Right ventricle myocardium inferior (tissue), 1 donor: ENCODE results near the gene HNRNPC. TPM values are rescaled to one million over a fixed set of nuclear protein-coding genes. Genes with fewer than 3 reads are reported as not detected.
"Not testable (repeated sequence)": the region's sequence is repeated elsewhere in the genome, so short reads cannot be mapped to it uniquely, and the experiment has no call there.

Experiments
- ATAC-seq: fragments of 200-7000 bp; cut with Tn5 transposase; one replicate; pipeline ENCODE4 v1.9.1; 2020; ENCODE audit warnings: mild to moderate bottlenecking, moderate library complexity
- DNase-seq: peaks from one replicate; pipeline ENCODE4 v3.0.0; 2021; ENCODE audit errors: missing footprints
- intact Hi-C: fragments of 100-400 bp; cut with DNase I; formaldehyde crosslinking; loops from one replicate; pipeline ENCODE4 v1.11.0; 2022
- long read RNA-seq: library from polyadenylated mRNA; unstranded; transcript quantifications from one replicate; pipeline ENCODE4 v2.0.0, GENCODE V29; 2021
- total RNA-seq: library from RNA; stranded (reverse); fragmentation: NEBNext Ultra II Directional; extraction: Animal tissue kit (Norgen Biotek cat#: 25700); gene quantifications from one replicate; pipeline ENCODE4 v1.2.1, GENCODE V29; 2021
- donor health status: DM: no; HTN: yes; CAD: no; lungs with severe emphysema.

The HNRNPC gene
- total RNA-seq = 266 TPM
- long read RNA-seq, transcript HNRNPC-205 (9 exons, 1,375 nt) = major isoform, 42 of 79 reads
- long read RNA-seq, transcript HNRNPC-211 (9 exons, 1,784 nt) = minor isoform, 11 of 79 reads
- long read RNA-seq, partial matches to known transcripts = 6 of 79 reads
- long read RNA-seq, other reads (novel, unspliced or antisense) = 14 of 79 reads

DNA sequence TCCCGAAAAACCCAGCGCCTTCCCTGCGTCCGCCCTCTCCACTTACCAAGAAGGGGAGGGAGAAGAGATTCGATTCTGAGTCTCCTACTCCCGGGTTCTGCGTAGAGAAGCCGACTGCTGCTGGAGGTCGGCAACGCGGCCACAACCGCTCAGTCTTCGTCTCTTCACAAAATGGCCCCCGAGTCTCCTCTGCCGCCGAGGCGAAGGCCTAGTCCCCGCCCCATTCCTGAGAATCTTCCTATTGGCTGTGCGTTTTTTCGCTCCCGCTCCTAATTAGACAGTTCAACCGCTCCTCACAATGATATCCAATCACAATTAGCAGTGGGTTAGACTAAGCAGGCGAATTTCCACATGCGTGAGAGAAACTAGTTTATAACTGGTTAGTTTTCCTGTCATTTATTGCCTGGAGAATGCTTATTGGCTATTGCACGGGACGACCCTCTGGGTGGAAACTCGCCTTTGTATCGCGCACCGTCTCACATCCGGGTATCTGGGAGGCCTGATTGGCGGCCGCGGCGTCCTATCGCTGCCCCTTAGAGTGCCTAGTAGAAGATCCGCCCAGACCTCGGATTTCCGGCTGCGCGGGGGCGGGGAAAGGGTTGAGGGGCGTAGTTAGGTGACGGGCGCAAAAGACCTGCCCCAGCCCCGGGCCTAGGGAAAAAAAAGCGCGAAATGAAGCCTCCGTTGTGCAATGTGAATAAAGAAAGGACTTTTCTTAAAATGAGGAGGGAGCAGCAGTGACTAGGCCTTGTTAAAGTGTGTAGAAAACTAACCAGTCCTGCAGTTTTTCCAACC is at the start of gene HNRNPC:
TSS of gene HNRNPC (minus strand) at position 191 of the 795 bp plus-strand sequence. CDS start 35,249 bp downstream, outside the sequence.
- intact Hi-C loops = loop anchor here (5.0 to 10.0 kb wide), 2 partner anchors 37 to 115 kb away; partner anchors contain the start of gene SUPT16H
- ATAC-seq (peak; percentile 99), DNase-seq (peak; percentile 100)

DNA sequence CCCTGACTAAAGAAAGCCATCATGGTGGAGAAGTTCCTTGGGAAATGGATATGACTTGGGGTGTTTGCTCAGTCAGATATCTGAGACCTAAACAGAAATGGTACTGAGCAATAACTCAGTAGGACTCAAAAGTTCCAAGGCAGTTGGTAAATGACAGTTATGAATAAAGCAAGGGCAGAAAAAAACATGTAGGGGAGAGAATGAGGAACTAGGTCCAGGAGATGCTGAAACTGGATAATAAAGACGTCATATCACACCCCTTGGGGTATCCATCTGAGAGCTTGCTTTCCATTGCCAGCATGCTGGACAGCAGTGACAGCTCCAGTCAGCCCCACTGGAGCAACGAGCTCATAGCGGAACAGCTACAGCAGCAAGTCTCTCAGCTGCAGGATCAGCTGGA is 48.2 kb upstream of the HNRNPC start:
- intact Hi-C loops = no loop called here
- DNase-seq (no peak), ATAC-seq (no peak)

DNA sequence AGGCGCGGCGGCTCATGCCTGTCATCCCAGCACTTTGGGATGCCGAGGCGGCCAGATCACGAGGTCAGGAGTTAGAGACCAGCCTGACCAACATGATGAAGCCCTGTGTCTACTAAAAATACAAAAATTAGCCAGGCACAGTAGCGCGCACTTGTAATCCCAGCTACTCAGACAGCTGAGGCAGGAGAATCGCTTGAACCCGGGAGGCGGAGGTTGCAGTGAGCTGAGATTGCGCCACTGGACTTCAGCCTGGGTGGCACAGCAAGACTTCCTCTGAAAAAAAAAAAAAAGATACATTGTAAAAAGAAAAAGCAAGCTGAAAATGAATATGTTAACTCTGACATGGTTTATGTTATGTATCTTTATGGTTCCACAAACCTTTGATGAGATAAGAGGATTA is 44.3 kb upstream of the HNRNPC start:
- ATAC-seq = no peak
- intact Hi-C loops = no loop called here
- DNase-seq = no peak

DNA sequence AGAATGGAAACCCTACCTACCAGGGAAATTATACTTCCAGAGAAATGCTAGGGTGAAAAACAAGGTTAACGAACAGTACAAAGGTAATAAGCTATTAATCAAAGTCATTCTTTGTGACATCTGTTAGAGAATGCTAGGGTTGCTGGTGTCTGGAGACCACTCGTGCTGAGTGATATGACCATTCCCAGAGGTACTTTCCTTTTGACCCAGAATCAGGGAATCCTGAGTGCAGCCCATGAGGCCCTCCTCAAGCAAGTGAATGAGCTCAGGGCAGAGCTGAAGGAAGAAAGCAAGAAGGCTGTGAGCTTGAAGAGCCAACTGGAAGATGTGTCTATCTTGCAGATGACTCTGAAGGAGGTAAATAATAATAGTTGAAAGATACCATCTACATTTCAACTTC is 42.4 kb upstream of the HNRNPC start:
- DNase-seq (no peak), ATAC-seq (no peak)
- intact Hi-C loops = no loop called here

DNA sequence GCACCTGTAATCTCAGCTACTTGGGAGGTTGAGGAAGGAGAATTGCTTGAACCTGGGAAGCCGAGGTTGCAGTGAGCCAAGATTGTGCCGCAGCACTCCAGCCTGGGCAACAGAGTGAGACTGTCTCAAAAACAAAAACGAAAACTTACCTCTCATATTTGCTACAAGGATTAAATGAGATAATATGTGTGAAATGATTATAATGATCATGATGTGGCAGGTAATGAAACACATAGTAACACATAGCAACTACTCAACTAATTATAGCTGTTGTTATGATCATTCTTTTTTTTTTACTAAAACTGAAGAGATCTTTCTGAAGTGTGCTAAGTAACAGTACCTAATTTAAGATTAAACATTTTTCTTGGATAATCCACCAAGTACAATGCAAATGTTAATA is 40.7 kb upstream of the HNRNPC start:
- ATAC-seq (no peak), DNase-seq (no peak)
- intact Hi-C loops = no loop called here

DNA sequence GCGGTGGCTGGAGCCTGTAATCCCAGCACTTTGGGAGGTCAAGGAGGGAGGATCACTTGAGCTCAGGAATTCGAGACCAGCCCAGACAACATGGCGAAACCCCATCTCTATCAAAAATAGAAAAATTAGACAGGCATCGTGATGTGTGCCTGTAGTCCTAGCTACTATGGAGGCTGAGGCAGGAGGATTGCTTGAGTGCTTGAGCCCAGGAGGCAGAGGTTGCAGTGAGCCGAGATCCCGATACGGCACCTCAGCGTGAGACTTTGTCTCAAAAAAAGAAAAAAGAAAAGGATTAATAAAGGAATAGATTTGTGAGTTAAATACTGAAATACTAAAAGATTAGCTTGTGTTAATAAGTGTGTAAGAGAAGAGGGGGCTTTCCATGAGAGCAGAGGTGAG is 40.0 kb upstream of the HNRNPC start:
- intact Hi-C loops = no loop called here
- no peak for ATAC-seq

DNA sequence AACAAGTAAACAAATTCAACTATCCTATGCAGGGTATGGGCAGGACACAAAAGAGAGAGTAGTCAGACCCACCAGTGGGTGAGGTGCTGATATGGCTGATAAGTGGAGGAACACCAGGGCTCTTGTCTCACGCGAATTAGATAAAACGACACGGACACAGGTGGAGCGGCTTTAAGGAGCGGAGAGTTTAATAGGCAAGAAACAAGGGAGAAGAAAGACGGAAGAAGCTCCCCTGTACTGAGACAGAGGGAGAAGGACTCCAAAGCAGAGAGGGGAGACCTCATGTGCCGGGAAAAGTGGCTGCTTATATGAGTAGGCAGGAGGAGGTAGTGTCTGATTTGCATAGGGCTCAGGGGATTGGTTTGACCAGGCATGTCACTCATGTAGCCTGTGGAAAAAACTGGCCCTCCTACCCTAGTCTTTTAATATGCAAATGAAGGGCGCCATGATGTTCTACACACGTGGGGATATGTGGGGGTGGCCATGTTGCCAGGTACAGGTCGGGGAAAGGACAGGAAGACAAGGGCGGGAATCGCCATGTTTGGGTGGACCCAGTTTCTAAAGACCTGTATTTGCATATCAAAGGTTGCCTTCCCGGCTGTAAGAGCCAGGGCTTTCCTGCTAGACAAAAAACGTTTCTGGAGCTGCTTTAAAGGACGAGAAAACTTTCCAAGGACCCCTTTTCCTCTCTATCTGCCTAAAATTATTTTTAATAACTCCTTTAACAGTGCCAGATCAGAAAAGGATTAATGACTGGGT is 39.4 kb upstream of the HNRNPC start:
- intact Hi-C loops = no loop called here
- ATAC-seq (peak; percentile 90), DNase-seq (no peak)

More for the DNA sequence above, 40.0 kb upstream of the HNRNPC start:
- no peak for DNase-seq

DNA sequence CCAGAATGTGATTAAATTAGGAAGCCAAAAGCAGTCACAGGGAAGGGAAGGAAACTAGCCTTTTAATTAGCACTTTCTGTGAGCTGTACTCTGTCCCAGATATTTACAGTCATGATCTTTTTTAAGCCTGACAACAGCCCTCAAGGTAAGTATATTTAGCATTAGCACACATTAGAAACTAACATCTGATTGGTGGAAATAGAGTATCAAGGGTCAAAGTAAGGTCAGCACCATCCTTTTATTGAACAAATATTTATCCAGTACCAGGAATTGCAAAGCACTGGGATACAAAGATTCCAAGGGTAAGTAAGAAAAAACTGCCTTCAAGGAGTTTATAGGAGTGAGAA is 38.9 kb upstream of the HNRNPC start:
- ATAC-seq = peak; percentile 69
- DNase-seq = no peak
- intact Hi-C loops = no loop called here

DNA sequence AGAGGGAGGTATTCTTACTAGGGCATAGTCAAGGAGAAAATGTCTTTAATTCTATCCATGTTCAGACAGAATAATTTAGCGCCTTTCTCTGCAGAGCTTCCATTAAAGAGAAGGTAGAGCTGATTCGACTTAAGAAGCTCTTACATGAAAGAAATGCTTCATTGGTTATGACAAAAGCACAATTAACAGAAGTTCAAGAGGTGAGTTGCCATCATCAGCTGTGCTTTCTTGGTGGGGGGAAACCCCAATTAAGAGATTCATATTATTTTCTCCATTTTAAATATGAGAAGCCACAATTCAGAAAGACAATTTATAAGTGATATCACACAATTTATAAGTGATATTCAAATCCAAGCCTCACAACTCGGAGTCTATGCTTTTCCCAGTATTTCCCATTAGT is 38.4 kb upstream of the HNRNPC start:
- ATAC-seq (no peak), DNase-seq (no peak)
- intact Hi-C loops = no loop called here

DNA sequence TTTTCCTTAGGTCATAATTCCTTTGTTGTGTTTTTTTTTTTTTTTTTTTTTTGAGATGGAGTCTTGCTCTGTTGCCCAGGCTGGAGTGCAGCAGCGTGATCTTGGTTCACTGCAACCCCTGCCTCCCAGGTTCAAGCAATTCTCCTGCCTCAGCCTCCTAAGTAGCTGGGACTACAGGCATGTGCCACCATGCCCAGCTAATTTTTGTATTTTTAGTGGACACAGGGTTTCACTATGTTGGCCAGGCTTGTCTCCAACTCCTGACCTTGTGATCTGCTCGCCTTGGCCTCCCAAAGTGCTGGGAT is 33.5 kb upstream of the HNRNPC start:
- DNase-seq, intact Hi-C loops: not testable (repeated sequence)

DNA sequence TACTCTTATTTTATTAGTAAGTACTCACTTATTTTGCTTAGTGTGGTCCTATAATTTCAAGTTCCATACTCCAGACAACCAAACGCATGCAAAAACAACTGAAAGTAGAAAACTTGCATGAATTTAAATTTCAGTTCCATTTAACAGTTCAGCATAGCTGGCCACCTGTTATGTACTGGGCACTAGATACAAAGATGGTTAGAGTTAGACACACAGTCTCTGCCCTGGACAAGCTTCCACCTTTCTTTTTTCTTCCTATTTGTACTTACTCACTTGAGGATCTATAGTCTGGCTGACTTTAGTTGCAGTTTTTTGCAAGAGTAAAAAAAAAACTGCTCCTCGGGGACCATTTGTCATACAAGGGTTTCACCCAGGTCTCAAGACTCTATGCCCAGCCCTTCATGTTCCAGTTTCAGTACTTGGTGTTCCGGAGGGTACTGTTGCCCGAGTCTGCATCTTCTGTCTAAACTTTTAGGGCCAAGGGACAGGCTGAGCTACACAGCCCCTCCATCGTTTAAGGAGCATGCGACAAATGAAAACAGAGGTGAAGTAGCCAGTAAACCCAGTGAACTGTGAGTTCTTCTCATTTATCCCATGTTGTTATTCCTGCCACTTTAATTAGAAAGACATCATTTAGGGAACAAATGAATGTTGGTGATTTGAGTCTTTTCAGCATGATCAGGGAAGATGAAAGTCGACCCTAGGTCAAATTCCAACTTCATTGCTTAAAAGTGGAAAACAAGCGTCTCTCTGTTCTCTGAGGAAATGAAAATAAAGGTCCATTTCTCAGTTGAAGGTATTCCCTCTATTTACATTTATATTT is 33.0 kb upstream of the HNRNPC start:
- intact Hi-C loops = no loop called here
- ATAC-seq (no peak), DNase-seq (no peak)

More for the DNA sequence above, 33.5 kb upstream of the HNRNPC start:
- ATAC-seq = not testable (repeated sequence)

DNA sequence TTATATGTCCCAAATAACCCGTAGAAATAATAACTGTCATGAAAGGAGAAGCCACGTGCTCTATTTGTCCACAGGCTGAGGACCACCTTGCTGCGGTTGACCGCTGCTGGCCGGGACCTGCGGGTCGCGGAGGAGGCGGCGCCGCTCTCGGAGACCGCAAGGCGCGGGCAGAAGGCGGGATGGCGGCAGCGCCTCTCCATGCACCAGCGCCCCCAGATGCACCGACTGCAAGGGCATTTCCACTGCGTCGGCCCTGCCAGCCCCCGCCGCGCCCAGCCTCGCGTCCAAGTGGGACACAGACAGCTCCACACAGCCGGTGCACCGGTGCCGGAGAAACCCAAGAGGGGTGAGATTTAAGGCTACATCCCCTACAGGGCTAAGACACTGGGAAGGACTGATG is 31.6 kb upstream of the HNRNPC start:
- DNase-seq (no peak), ATAC-seq (peak; percentile 59)
- intact Hi-C loops = no loop called here

DNA sequence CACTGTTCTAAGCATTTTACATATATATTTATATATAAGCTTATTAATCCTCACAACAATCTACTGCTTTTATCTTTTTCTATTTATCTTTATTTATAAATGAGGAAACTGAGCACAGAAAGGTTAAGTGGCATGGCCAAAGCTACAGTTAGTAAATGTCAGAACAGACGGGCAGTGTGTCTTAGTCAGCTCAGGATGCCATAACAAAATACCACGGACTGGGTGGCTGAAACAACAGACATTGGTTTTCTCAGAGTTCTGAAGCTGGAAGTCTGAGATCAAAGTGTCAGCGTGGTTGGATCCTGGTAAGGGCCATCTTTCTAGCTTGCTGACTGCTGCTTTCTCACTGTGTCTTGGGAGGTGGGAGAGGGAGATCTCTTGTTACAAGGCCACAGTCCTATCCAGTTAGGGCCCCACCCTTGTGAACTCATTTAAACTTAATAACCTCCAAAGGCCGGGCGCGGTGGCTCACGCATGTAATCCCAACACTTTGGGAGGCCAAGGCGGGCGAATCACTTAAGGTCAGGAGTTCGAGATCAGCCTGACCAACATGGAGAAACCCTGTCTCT is 30.4 kb upstream of the HNRNPC start:
- DNase-seq = no peak
- ATAC-seq = no peak
- intact Hi-C loops = no loop called here

DNA sequence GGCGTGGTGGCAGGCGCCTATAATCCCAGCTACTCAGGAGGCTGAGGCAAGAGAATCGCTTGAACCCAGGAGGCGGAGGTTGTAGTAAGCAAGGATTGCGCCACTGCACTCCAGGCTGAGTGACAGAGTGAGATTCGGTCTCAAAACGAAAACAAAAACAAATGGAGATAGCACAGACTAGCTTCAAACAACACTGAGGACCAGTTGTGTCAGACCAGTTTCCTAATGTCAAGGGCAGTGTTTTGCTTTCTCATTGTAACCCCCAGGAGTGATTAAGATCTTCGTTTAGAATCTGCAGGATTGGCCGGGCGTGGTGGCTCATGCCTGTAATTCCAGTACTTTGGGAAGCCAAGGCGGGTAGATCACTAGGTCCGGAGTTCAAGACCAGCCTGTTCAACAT is 29.1 kb upstream of the HNRNPC start:
- ATAC-seq (no peak), DNase-seq (no peak)
- intact Hi-C loops = no loop called here

DNA sequence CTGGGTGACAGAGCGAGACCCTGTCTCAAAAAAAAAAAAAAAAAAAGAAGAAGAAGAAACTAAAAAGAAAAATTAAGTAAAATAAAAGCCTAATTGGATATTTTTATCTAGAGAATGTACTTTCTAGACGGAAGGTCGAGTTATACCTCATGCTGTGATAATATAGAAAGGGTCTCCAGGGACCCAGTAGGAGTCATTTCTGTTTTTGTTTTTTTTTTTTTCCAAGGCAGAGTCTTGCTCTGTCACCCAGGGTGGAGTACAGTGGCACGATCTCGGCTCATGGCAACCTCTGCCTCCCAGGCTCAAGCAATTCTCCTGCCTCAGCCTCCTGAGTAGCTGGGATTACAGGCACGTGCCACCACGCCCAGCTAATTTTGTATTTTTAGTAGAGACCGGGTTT is 24.8 kb upstream of the HNRNPC start:
- DNase-seq, ATAC-seq, intact Hi-C loops: not testable (repeated sequence)

DNA sequence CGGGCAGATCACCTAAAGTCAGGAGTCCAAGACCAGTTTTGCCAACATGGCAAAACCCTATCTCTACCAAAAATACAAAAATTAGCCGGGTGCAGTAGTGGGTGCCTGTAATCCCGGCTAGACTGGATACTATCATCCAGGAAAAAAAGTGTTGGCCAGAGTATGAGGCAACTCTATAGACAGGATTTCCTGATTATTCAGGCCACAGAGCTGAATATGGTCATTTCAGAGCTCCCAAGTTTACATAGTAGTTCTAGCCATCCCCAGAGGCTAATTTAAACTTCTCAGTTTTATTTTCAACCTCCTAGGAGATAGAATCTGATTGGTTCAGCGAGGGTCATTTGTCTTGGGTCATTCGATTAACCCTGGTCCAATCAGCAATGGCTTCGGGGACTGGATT is 17.9 kb upstream of the HNRNPC start:
- intact Hi-C loops = no loop called here
- DNase-seq = no peak
- ATAC-seq = no peak

DNA sequence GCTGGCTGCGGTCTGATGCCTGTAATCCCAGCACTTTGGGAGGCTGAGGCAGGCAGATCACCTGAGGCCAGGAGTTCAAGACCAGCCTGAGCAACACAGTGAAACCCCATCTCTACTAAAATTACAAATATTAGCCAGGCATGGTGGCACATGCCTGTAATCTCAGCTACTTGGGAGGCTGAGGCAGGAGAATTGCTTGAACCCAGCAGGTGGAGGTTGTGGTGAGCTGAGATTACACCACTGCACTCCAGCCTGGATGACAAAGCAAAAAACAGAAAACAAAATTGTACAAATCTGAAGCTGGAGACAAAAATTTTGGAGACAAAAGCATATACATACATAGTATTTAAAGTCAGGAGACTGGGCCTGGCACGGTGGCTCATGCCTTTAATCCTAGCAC is 17.3 kb upstream of the HNRNPC start:
- DNase-seq, ATAC-seq, intact Hi-C loops: not testable (repeated sequence)

DNA sequence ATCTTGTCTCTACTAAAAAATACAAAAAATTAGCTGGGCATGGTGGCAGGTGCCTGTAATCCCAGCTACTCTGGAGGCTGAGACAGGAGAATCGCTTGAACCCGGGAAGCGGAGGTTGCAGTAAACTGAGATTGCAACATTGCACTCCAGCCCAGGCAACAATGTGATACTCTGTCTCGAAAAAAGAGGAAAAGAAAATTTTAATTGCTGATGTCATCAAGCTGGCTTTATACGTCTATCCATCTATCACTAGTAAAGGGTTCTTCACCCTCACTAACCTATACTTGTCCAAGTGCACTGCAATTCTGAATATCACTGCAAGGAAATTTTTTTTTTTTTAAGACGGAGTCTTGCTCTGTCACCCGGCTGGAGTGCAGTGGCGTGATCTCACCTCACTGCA is 12.7 kb upstream of the HNRNPC start:
- DNase-seq, ATAC-seq, intact Hi-C loops: not testable (repeated sequence)

DNA sequence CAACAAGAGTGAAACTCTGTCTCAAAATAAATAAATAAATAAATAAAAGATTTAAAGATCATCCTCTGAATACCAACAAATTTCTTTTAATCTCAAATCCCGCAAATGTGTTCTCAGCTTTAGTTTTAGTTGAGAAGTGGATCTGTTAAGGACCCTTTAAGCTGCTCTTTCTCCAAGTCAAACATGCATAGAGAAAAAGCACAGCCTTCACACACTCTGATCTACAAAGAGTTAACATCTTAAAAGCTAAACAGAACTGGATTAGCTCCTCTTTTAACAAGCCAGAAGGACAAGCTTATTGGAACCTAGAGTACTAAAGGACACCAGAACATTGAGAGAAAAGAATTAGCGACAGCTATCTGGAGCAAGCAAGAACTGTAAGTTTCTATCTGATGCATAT is 10.5 kb upstream of the HNRNPC start, which contains the start of gene RPGRIP1:
TSS of gene RPGRIP1 (plus strand) at position 301 of the 400 bp plus-strand sequence. CDS start 7,894 bp downstream, outside the sequence.
- ATAC-seq (no peak), DNase-seq (no peak)
- intact Hi-C loops = no loop called here
